ENCODE measurements around the gene PHF20. TPM values are rescaled to one million over a fixed set of nuclear protein-coding genes. Genes with fewer than 3 reads are reported as not detected.

The PHF20 gene
- total and polyA plus RNA-seq, 2 of the 8 experiments (the other 6 are each of a cell fraction or from before 2014, with no cell fraction given): 25.6 to 70.1 TPM

- H3K36me3 ChIP-seq (ENCODE audit: control insufficient read depth in 2 of 4, insufficient read depth in 4 of 4, low read length in 3 of 4): peaks cover 0 to 5% (median 0%) of the 10 kb centered on the region in 4 experiments; a peak in 1 of 8 replicates
- no peak overlapping the region for H4K8ac ChIP-seq (ENCODE audit: extremely low read depth, insufficient read depth, low read length)
- H3K79me1 ChIP-seq (ENCODE audit: low read depth, low read length): peaks cover 4% of the 10 kb centered on the region; the same call in 1 of the 2 replicates
- no peak overlapping the region for H2BK120ac ChIP-seq (replicated peaks; ENCODE audit: low read depth, low read length)
- no peak overlapping the region for H2AK5ac ChIP-seq (ENCODE audit: low read depth, low read length)
- H3K14ac ChIP-seq (ENCODE audit: insufficient read length): no peak overlapping the region
- H3K23me2 ChIP-seq (ENCODE audit: low read depth, low read length): no peaks in the 10 kb centered on the region
- no peak overlapping the region for H4K91ac ChIP-seq (replicated peaks; ENCODE audit: insufficient read length, low read length)
- H3K4me3 ChIP-seq (ENCODE audit: extremely low read depth in 1 of 4, insufficient read depth in 2 of 4, low read depth in 3 of 4, low read length in 4 of 4): no peak overlapping the region
- no peak overlapping the region for H4K5ac ChIP-seq (ENCODE audit: insufficient read length, low read depth, low read length)
- H2BK5ac ChIP-seq (ENCODE audit: low read depth, low read length): no peak overlapping the region
- DNase-seq (ENCODE audit: low read depth in 1 of 2, low spot score in 2 of 2): no peak
- no peak overlapping the region for H2BK12ac ChIP-seq (ENCODE audit: low read depth, low read length)
- no peak overlapping the region for H3K4ac ChIP-seq (replicated peaks; ENCODE audit: insufficient read length, low read depth, low read length)
- no peaks in the 10 kb centered on the region; a peak in 2 of 4 replicates for H3K79me2 ChIP-seq (ENCODE audit: control insufficient read depth in 1 of 2, insufficient read depth in 2 of 2, low read length in 2 of 2)
- no peak overlapping the region for H2BK20ac ChIP-seq (ENCODE audit: low read length)
- H3K23ac ChIP-seq (ENCODE audit: insufficient read length): no peak overlapping the region
- no peak for TF ChIP-seq SP4 (IDR thresholded peaks at IDR 0.05; ENCODE audit: low read length)
- H3K27me3 ChIP-seq (replicated peaks in 1 of 4; ENCODE audit: control insufficient read depth in 3 of 4, extremely low read depth in 1 of 4, insufficient read depth in 3 of 4, low read length in 3 of 4): no peaks in the 10 kb centered on the region
- no peak overlapping the region for H3K9ac ChIP-seq (replicated peaks in 1 of 4; ENCODE audit: extremely low read depth in 1 of 4, low read depth in 3 of 4, low read length in 3 of 4)
- peaks cover 0 to 4% of the 10 kb centered on the region in 2 experiments for H4K20me1 ChIP-seq (replicated peaks in 1 of 2; ENCODE audit: control insufficient read depth in 1 of 2, insufficient read depth in 2 of 2, low read length in 2 of 2)
- no peak overlapping the region for H3K56ac ChIP-seq (replicated peaks; ENCODE audit: insufficient read length, low read depth, low read length)
- no peak overlapping the region for H2BK15ac ChIP-seq (ENCODE audit: low read length)
- ChIA-PET POLR2A (ENCODE audit: partially characterized antibody) (interaction anchor here (0.7 kb wide), 1 partner anchor 12 kb away, joined by 3 read pairs; no protein-coding TSS in a partner anchor), CTCF (ENCODE audit: partially characterized antibody) (interaction anchor here (1.4 kb wide), 2 partner anchors 41 to 49 kb away, joined by 3 to 4 read pairs; partner anchors contain the start of gene SCAND1)
- no peak overlapping the region for H3K27ac ChIP-seq (ENCODE audit: low read depth, low read length)
- peaks cover 0 to 14% (median 6%) of the 10 kb centered on the region in 4 experiments; a peak in 3 of 7 replicates for H3K4me1 ChIP-seq (replicated peaks in 1 of 4; ENCODE audit: control insufficient read depth in 3 of 4, insufficient read depth in 4 of 4, low read length in 3 of 4)
- H3K9me3 ChIP-seq (ENCODE audit: insufficient read depth in 2 of 2, low read depth in 1 of 2, low read length in 1 of 2): no peaks in the 10 kb centered on the region
- H3K4me2 ChIP-seq (ENCODE audit: insufficient read depth in 1 of 2, low read depth in 2 of 2, low read length in 2 of 2): no peak overlapping the region
- no peak overlapping the region for H2AFZ ChIP-seq (ENCODE audit: low read length)
- no peak for FAIRE-seq
- H3K18ac ChIP-seq (ENCODE audit: extremely low read depth, low read length): no peak overlapping the region
- WGBS, 2 experiments (ENCODE audit: extremely low coverage in 1 of 2, insufficient coverage in 1 of 2, insufficient read length in 1 of 2, insufficient replicate concordance in 2 of 2, low coverage in 1 of 2, low lambda C conversion rate in 2 of 2, missing lambda C conversion rate in 1 of 2): 93% methylated on average over 4 of the region's 4 CpGs; no CpG with 5 or more reads in 1 of the 2 experiments
Measured at GRCh38 chr20:35904982-35905663, 133.3 kb downstream of the PHF20 start.
